Endothelial cell of umbilical vein (primary cell): ENCODE results near the gene CD93. TPM values are rescaled to one million over a fixed set of nuclear protein-coding genes. Genes with fewer than 3 reads are reported as not detected.

Source experiments
- BruUV-seq: library from RNA; stranded (reverse); fragments of 400-500 nt; replicated peaks from 2 replicates; lab custom pipeline; 2021; lab: Mats Ljungman, UMichigan
- CTCF ChIA-PET: fragments of 300-600, 350-600 bp; sonication (Branson Sonifier 250); formaldehyde crosslinking; loops from one replicate; lab custom pipeline; 2021; ENCODE audit warnings: antibody characterized with exemption, inconsistent platforms; lab: Charles Lee
- POLR2A ChIA-PET: fragments of 300-600, 350-600 bp; sonication (Branson Sonifier 250); formaldehyde crosslinking; loops from one replicate; lab custom pipeline; 2021; ENCODE audit warnings: antibody characterized with exemption, inconsistent platforms; lab: Charles Lee
- DNase-seq: peaks from one replicate; pipeline ENCODE4 v3.0.0-alpha.2; 2011; ENCODE audit warnings: low read depth, low spot score
- FAIRE-seq: peaks from 2 replicates; lab custom pipeline; 2011; peaks lifted over from hg19 to GRCh38; lab: Jason Lieb, UNC
- H2AFZ ChIP-seq: 2 replicates; pipeline ENCODE4 v1.6.0; 2012; ENCODE audit warnings: low read depth, low read length, control low read depth, inconsistent platforms
- H3K27ac ChIP-seq: 2 replicates; pipeline ENCODE4 v1.5.1; 2011; ENCODE audit warnings: low read depth, mild to moderate bottlenecking, control low read depth, low read length, moderate library complexity; ENCODE audit not compliant: insufficient read depth
- H3K27me3 ChIP-seq, 2 experiments: 2 replicates each; pipeline versions ENCODE4 v1.6.0 to v1.6.1; 2011; ENCODE audit warnings: low read length in 2 of 2, mixed read lengths in 1 of 2; ENCODE audit not compliant: control insufficient read depth in 2 of 2, insufficient read depth in 2 of 2
- H3K36me3 ChIP-seq, 2 experiments: 2 replicates in 1 of 2; 3 replicates in 1 of 2; pipeline ENCODE4 v1.5.1; 2011; ENCODE audit warnings: low read length in 2 of 2, mild to moderate bottlenecking in 1 of 2, moderate library complexity in 1 of 2; ENCODE audit not compliant: control insufficient read depth in 2 of 2, insufficient read depth in 2 of 2; ENCODE audit errors: extremely low read depth in 1 of 2
- H3K4me1 ChIP-seq: 3 replicates; pipeline ENCODE4 v1.5.1; 2011; ENCODE audit warnings: mild to moderate bottlenecking, low read length; ENCODE audit not compliant: control insufficient read depth, insufficient read depth; ENCODE audit errors: extremely low read depth
- H3K4me2 ChIP-seq: 2 replicates; pipeline ENCODE4 v1.6.1; 2011; ENCODE audit warnings: low read length, control low read depth, mixed read lengths; ENCODE audit not compliant: insufficient read depth
- H3K4me3 ChIP-seq, 3 experiments: fragments of 200-600 bp in 1 of 3; sonication (generic), shearing (Covaris generic) in 1 of 3; replicated peaks in 1 of 3; 2 replicates each; pipeline ENCODE4 v1.5.1; 2011 to 2016; ENCODE audit warnings: control low read depth in 3 of 3, low read length in 3 of 3, mild to moderate bottlenecking in 2 of 3, inconsistent platforms in 1 of 3, low read depth in 1 of 3, moderate library complexity in 1 of 3; ENCODE audit not compliant: insufficient read depth in 1 of 3
- H3K79me2 ChIP-seq: 2 replicates; pipeline ENCODE4 v1.6.0; 2012; ENCODE audit warnings: low read length, inconsistent platforms; ENCODE audit not compliant: control insufficient read depth, insufficient read depth
- H3K9ac ChIP-seq: replicated peaks from 2 replicates; pipeline ENCODE3; 2011; ENCODE audit warnings: low read length, control low read depth; ENCODE audit not compliant: insufficient read depth; ENCODE audit errors: extremely low read depth
- H3K9me1 ChIP-seq: replicated peaks from 3 replicates; pipeline ENCODE4 v1.6.0; 2011; ENCODE audit warnings: mild to moderate bottlenecking, low read length; ENCODE audit not compliant: control insufficient read depth, insufficient read depth; ENCODE audit errors: extremely low read depth
- H3K9me3 ChIP-seq: replicated peaks from 2 replicates; pipeline ENCODE4 v1.5.1; 2012; ENCODE audit warnings: low read length, inconsistent platforms; ENCODE audit not compliant: control insufficient read depth, insufficient read depth
- H4K20me1 ChIP-seq: replicated peaks from 2 replicates; pipeline ENCODE3; 2011; ENCODE audit warnings: mild to moderate bottlenecking, low read length; ENCODE audit not compliant: control insufficient read depth, insufficient read depth; ENCODE audit errors: extremely low read depth
- CTCF ChIP-seq, 2 donors: IDR thresholded peaks; 1 replicate in 1 of 2; 2 replicates in 1 of 2; pipeline ENCODE4 v1.5.1; 2011; ENCODE audit warnings: low read length in 2 of 2, mild to moderate bottlenecking in 2 of 2, moderate library complexity in 2 of 2, control low read depth in 1 of 2, inconsistent platforms in 1 of 2, low read depth in 1 of 2; ENCODE audit not compliant: insufficient read depth in 1 of 2; ENCODE audit errors: extremely low read depth in 1 of 2
- EZH2 ChIP-seq: IDR thresholded peaks from 2 replicates; pipeline ENCODE4 v1.6.1; 2012; ENCODE audit warnings: borderline replicate concordance, low read depth, mild to moderate bottlenecking, moderate library complexity, low read length, inconsistent platforms; ENCODE audit not compliant: severe bottlenecking
- FOS ChIP-seq: IDR thresholded peaks from 2 replicates; pipeline ENCODE4 v1.6.1; 2011; ENCODE audit warnings: mild to moderate bottlenecking, low read length, moderate library complexity, borderline replicate concordance; ENCODE audit not compliant: insufficient read depth
- JUN ChIP-seq: IDR thresholded peaks from 2 replicates; pipeline ENCODE4 v1.6.1; 2011; ENCODE audit warnings: borderline replicate concordance, low read depth; ENCODE audit not compliant: insufficient read length, insufficient read depth
- MAX ChIP-seq: IDR thresholded peaks from 2 replicates; pipeline ENCODE4 v1.6.1; 2011; ENCODE audit not compliant: insufficient read depth, insufficient read length
- MYC ChIP-seq: IDR thresholded peaks from one replicate; pipeline ENCODE4 v1.6.1; 2011; ENCODE audit warnings: mild to moderate bottlenecking, low read depth, low read length
- POLR2A ChIP-seq: IDR thresholded peaks from 2 replicates; pipeline ENCODE4 v1.6.1; 2012; ENCODE audit warnings: low read depth, mild to moderate bottlenecking, control low read depth, low read length
- dilution Hi-C: fragments of 300-500 bp; cut with MboI; formaldehyde crosslinking; loops from one replicate; pipeline ENCODE4 v1.15.0; 2019; ENCODE audit warnings: low sequenced_read_pairs; ENCODE audit not compliant: extremely low pct_ligation_motif_present
- intact Hi-C: fragments of 100-400 bp; cut with micrococcal nuclease; formaldehyde crosslinking; loops from one replicate; pipeline ENCODE4 v1.10.0; 2022
- polyA plus RNA-seq, 4 experiments: library from polyadenylated mRNA; depleted of rRNA in 3 of 4; stranded (reverse) in 3 of 4; unstranded in 1 of 4; fragments of >200 nt; gene quantifications; 2 replicates each; pipeline versions ENCODE4 v1.2.1 to v1.2.3, GENCODE V29; 2011 to 2012; ENCODE audit warnings: missing spikeins in 1 of 4
- total RNA-seq: library from RNA; stranded (reverse); gene quantifications from 2 replicates; pipeline ENCODE4 v1.2.3, GENCODE V29; 2021

The CD93 gene
- total and polyA plus RNA-seq, 2 donors (not counting 3 experiments of a cell fraction or from before 2014, with no cell fraction given): 180 to 413 TPM

GRCh38 chr20:23128461-23129125 lies 42.5 kb upstream of the CD93 start:
- H3K27me3 ChIP-seq: no peaks in the 10 kb centered on the region
- H2AFZ ChIP-seq: no peak overlapping the region
- H3K79me2 ChIP-seq: no peaks in the 10 kb centered on the region
- H3K9ac ChIP-seq: no peak overlapping the region
- H4K20me1 ChIP-seq: no peaks in the 10 kb centered on the region
- no peaks in the 10 kb centered on the region for H3K36me3 ChIP-seq
- FAIRE-seq: no peak
- peaks cover 25% of the 10 kb centered on the region for H3K4me1 ChIP-seq
- CTCF ChIA-PET: interaction anchor here (1.2 kb wide), 1 partner anchor 12 kb away, joined by 4 read pairs; no protein-coding TSS in a partner anchor
- no peak for TF ChIP-seq FOS
- TF ChIP-seq MAX: no peak
- TF ChIP-seq EZH2: no peak
- no peak for TF ChIP-seq POLR2A
- no peak for TF ChIP-seq JUN
- no peak for TF ChIP-seq MYC
- TF ChIP-seq CTCF (IDR thresholded peaks at IDR 0.05; ENCODE audit: extremely low read depth in 1 of 2, insufficient read depth in 1 of 2, low read depth in 1 of 2, low read length in 2 of 2): no peak
- no TSS peak for BruUV-seq
- no peak for DNase-seq
- no peak overlapping the region for H3K4me2 ChIP-seq
- intact Hi-C loops (no loop called here), dilution Hi-C loops (no loop called here)
- POLR2A ChIA-PET: no interaction called here
- H3K27ac ChIP-seq: no peak overlapping the region
- no peaks in the 10 kb centered on the region for H3K9me1 ChIP-seq
- no peaks in the 10 kb centered on the region for H3K9me3 ChIP-seq
- no peak overlapping the region for H3K4me3 ChIP-seq
